HG03280 (cell line): Measurements from ENCODE around the gene ARID4B.
"Not testable (repeated sequence)": the region's sequence is repeated elsewhere in the genome, so short reads cannot be mapped to it uniquely, and the experiment has no call there.

Source experiments
- ATAC-seq: cut with Tn5 transposase; IDR thresholded peaks from one replicate; pipeline ENCODE4 v1.9.1; 2021; ENCODE audit warnings: mild to moderate bottlenecking, moderate library complexity; ENCODE audit not compliant: unreplicated experiment

ARID4B gene

GRCh38 chr1:235238558-235238957, 89.4 kb downstream of the ARID4B start:
- no peak for ATAC-seq

- ATAC-seq = no peak
These were observed 91.9 kb downstream of the ARID4B start for GRCh38 chr1:235236128-235236527.

- no peak for ATAC-seq
These were observed 98.1 kb downstream of the ARID4B start for GRCh38 chr1:235229868-235230267.

- no peak for ATAC-seq
These were observed 100.6 kb downstream of the ARID4B start for GRCh38 chr1:235227414-235227813.

- ATAC-seq = no peak
These were observed 101.0 kb downstream of the ARID4B start for GRCh38 chr1:235226933-235227332.

GRCh38 chr1:235225299-235225698, 102.7 kb downstream of the ARID4B start:
- no peak for ATAC-seq

- ATAC-seq = no peak
These were observed 106.2 kb downstream of the ARID4B start for GRCh38 chr1:235221653-235222375.

- no peak for ATAC-seq
These were observed 112.5 kb downstream of the ARID4B start for GRCh38 chr1:235215453-235215852.

- ATAC-seq = not testable (repeated sequence)
These were observed 113.0 kb downstream of the ARID4B start for GRCh38 chr1:235214962-235215361.

- no peak for ATAC-seq
These were observed 114.2 kb downstream of the ARID4B start for GRCh38 chr1:235213752-235214151.

GRCh38 chr1:235211517-235211916, 116.5 kb downstream of the ARID4B start:
- ATAC-seq = no peak

- no peak for ATAC-seq
These were observed 120.8 kb downstream of the ARID4B start for GRCh38 chr1:235207209-235207565.

- no peak for ATAC-seq
These were observed 121.3 kb downstream of the ARID4B start for GRCh38 chr1:235206533-235207208.

GRCh38 chr1:235205687-235206086, 122.3 kb downstream of the ARID4B start:
- ATAC-seq = no peak

GRCh38 chr1:235203428-235203827, 124.6 kb downstream of the ARID4B start:
- ATAC-seq = no peak

GRCh38 chr1:235202447-235202846, 125.5 kb downstream of the ARID4B start:
- not testable (repeated sequence) for ATAC-seq

- ATAC-seq = no peak
These were observed 128.5 kb downstream of the ARID4B start for GRCh38 chr1:235199441-235199840.

- no peak for ATAC-seq
These were observed 137.5 kb downstream of the ARID4B start for GRCh38 chr1:235190431-235190830.

GRCh38 chr1:235187316-235187715, 140.7 kb downstream of the ARID4B start:
- no peak for ATAC-seq

GRCh38 chr1:235181561-235182245, 146.3 kb downstream of the ARID4B start:
- ATAC-seq = no peak

GRCh38 chr1:235180916-235181460, 147.0 kb downstream of the ARID4B start:
- ATAC-seq = no peak

GRCh38 chr1:235176486-235176885, 151.5 kb downstream of the ARID4B start:
- ATAC-seq = no peak
